Hematopoietic multipotent progenitor cell treated with erythropoietin and hydrocortisone succinate and interleukin-3 and kit ligand, for 8 days (in vitro differentiated cells): Measurements from ENCODE around the gene CD69.
A peak's percentile ranks its signal among the peaks of the same experiment; 100 is the strongest.

Source experiments
- DNase-seq: peaks from one replicate; pipeline ENCODE4 v3.0.0-alpha.2; 2015

CD69 gene

GRCh38 chr12:9760699-9761418, at the start of gene CD69:
Gene CD69, minus strand, starts transcription at chr12:9760901. Its CDS starts 81 bp downstream, at chr12:9760820.
- peak; percentile 79 for DNase-seq

- DNase-seq, result no peak
These were observed 49.2 kb upstream of the CD69 start for GRCh38 chr12:9809866-9810265.

DNA sequence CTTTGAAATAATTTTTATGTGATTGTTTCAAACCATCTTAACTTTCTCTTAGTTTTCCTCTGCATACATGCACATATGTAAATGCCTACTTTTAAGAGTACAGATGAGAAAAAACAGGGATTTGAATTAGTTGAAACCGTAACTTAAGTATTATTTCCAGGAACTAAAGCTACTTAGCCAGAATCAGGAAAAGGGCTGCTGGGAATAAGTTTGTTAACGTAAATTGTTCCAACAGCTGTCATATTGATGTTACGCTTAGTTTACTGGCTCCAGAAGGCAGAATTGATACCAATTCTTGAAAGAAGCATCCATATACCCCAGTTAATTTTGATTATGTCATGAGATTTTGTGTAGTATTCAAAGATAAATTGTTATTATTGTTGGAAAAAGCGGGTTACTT, 48.6 kb upstream of the CD69 start:
- no peak for DNase-seq

GRCh38 chr12:9808504-9808903, 47.8 kb upstream of the CD69 start:
- no peak for DNase-seq

- DNase-seq, result no peak
These were observed 46.0 kb upstream of the CD69 start for GRCh38 chr12:9806714-9807113.

GRCh38 chr12:9805883-9806282, 45.2 kb upstream of the CD69 start:
- DNase-seq, result no peak

DNA sequence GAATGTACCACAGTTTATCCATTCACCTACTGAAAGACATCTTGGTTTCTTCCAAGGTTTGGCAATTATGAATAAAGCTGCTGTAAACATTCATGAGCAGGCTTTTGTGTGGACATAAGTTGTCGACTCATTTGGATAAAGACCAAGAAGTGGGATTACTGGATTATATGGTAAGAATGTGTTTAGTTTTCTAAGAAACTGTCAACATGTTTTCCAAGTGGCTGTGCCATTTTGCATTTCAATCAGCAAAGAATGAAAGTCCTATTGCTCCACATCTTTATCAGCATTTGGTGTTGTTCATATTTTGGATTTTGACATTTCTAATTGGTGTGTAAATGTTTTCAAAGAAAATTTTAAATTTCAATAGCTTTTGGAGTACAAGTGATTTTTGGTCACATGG, 39.3 kb upstream of the CD69 start:
- no peak for DNase-seq

DNA sequence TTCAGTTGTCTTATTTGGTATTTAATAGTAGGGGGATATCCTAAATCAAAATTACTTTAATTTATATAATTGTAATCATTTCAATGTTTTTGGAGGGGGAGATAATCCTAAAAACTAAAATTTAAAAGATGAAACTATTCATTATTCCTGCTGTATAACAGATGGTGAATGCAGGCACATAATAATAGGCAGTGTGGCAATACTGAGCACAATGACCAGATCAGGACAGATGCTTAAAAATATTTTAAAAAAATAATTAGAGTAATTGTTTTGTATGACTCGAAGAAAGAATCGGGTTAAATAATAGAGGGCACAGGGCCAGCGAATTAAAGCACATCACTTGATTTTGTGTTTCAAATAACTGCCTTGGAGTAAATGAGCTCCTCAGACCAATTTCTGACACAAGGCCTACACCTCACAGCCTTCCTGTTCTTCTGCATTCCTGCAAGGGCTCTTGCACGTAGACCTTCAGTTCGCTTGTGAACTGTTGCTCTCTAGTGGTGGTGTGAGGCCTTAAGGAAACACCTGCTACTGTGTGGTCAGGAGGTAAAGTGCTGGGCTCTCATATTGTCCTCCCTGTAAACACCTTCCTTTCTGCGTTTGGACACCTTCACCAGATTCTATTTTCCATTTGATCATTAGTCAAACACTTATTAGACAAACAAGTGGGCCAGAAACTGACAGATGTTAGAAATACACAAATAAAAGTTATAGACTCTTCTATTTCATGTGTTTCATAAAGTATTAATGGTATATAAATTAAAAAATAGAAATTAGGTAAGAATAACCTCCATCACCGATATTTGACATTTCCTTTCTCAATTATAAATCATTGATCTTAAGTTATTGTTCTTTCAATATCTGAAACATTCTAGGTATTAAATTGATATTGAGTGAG, 37.3 kb upstream of the CD69 start:
- DNase-seq, result peak; percentile 89

DNA sequence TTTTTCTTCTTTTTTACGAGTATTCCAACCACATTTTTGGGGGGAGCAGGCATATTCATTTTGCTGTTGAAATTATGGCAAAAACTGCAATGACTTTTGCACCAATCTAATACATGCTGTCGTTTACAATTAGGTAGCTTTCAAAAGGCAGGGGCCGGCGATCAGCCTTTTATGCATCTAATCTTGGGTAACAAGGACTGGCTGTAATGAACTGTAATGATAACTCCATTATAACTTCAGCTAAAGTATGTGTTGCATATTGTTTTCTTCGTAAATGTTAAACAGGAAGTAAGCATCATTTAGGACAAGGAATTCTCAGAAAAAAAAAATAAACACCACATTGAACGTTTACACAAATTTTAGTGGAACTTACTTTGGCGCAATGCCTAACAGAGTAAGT, 36.3 kb upstream of the CD69 start:
- peak; percentile 21 for DNase-seq

DNA sequence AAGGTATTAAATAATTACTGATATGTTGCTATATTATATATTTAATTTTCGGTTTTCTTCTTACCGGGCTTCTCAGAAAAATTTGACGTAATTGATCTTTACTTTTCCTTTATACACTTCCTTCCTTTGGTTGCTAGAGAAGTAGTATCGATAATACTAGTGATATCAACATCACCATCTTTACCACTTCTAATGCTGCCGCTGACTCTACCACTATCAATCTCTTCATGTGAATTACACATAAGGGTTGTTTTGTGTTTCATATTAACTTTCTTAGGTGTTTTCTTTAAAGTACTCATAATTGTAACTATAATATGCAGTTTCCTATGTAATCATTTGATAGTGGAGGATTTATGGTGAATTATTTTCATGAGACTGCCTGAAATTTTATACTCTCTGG, 35.6 kb upstream of the CD69 start:
- DNase-seq, result no peak

- no peak for DNase-seq
These were observed 35.2 kb upstream of the CD69 start for GRCh38 chr12:9795945-9796344.

DNA sequence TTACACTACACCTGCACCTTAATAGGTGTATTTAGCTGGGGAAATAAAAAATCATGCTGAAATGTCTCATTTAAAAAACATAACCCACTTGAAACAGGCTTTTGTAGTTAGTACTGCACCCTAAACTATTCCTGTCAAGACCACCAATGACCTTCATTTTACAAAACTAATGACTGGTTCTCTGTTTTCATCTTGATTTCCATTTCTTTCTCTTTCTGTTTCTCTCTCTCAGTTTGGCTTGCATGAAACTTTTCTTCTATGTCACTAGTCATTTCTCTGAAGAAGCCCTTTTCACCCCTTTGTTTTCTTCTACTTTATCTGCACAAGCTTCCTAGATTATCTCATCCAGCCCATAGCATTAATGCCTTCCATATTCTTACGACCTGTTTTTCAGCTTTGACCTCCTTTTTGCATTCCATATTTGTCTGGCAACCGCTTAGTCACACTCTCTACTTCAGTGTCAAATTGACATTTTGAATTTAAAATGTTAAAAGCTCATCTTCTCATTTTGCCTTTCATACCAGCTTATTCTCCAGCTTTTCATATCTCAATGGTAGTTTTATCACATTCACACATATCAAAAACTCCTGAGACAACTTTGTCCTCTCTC, 33.9 kb upstream of the CD69 start:
- no peak for DNase-seq

GRCh38 chr12:9793779-9794395, 33.2 kb upstream of the CD69 start:
- DNase-seq, result peak; percentile 39

DNA sequence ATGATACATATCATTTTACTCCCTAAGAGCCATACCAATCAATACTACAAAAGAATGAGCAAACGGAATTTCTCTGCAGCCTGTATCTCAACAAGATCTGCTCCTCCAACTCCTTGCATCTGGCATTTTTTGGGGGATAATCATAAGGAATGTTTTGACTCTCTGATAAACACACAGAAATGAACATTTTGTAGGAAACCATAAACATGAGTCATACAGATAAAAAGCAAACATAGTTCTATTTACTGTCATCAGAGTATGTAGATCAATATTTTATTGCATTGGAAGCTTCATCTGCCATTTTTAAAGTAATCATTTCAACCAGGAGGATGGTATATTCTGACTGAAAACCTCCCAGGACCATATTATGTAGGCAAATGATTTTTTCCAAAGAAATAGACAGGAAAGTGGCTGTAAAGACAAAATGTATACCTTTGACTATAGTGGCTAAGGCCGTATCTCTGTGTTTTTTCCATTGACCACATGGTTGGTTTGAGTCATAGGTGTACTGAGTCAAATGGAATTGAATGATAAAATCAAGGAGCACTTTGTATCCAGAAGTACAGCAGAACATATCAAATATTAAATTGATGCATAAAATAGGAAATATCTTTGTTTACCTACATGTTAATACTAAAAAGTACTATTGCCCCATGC, 32.4 kb upstream of the CD69 start:
- DNase-seq, result no peak

- DNase-seq, result no peak
These were observed 31.6 kb upstream of the CD69 start for GRCh38 chr12:9792185-9792900.

DNA sequence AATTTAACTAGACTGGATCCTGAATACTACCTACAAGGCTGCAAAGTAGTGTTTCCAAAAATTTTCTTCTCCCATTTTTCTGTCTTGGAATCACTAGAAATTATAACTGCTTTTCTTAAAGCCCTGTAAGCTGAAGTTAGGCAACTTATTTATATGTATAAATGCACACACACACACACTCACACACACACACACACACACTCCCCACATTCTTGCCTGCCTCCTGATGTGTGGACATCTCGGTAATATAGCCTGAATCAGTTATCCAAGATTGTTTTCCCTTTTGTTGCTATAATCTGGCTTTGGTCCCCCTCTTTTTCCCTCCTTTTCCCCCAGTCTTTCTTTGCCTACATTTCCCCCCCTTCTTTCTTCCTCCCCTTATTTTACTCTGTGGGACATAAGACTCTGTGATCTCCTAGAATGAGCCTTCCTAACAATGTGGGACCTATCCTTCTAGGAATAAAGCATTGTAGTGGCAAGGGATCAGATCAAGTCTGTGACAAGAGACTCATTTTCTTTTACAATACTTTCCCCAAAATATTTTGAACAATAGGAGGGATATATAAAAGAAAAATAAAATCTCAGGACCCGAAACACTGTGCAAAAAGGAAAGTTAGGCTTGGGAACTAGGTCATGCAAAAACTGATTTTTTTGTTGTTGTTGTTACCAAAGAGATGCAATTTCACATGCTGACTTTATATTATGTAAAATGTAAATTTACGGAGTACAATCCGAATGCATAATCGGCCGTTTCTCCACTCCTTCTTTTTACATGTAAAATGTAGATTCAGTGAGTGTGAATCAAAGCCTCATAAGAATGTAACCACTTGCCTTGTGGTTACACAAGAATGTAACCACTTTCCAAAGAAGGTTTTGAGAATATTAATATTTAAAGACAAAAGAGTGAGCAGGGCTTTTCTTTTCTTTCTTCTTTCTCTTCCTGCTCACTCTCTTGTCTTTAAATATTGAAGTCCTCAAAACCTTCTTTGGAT, 26.3 kb upstream of the CD69 start:
- no peak for DNase-seq

GRCh38 chr12:9784816-9785215, 24.1 kb upstream of the CD69 start:
- no peak for DNase-seq

GRCh38 chr12:9784326-9784725, 23.6 kb upstream of the CD69 start:
- no peak for DNase-seq

GRCh38 chr12:9782547-9783382, 22.1 kb upstream of the CD69 start:
- DNase-seq, result no peak

GRCh38 chr12:9781360-9781759, 20.7 kb upstream of the CD69 start:
- DNase-seq, result no peak
